Tibial nerve (tissue), 4 donors: ENCODE measurements around the gene SHISAL2A. TPM values are rescaled to one million over a fixed set of nuclear protein-coding genes. Genes with fewer than 3 reads are reported as not detected.

Experiments
- DNase-seq, 2 donors: peaks; one replicate each; pipeline ENCODE4 v3.0.0-alpha.2; 2019; ENCODE audit warnings: low spot score in 2 of 2
- H3K27ac ChIP-seq, 4 donors: fragments of 200-600 bp; sonication (generic) in 3 of 4; one replicate each; pipeline ENCODE4 v1.5.1; 2017 to 2019; ENCODE audit warnings: mild to moderate bottlenecking in 1 of 4
- H3K27me3 ChIP-seq, 2 donors: fragments of 200-600 bp; sonication (generic) in 1 of 2; one replicate each; pipeline versions ENCODE4 v1.5.1 to v1.6.0; 2017 to 2019
- H3K36me3 ChIP-seq, 3 donors: fragments of 200-600 bp; sonication (generic); one replicate each; pipeline ENCODE4 v1.5.1; 2018 to 2019
- H3K4me1 ChIP-seq, 4 donors: fragments of 200-600 bp; sonication (generic) in 3 of 4; one replicate each; pipeline ENCODE4 v1.5.1; 2017 to 2019
- H3K4me3 ChIP-seq, 4 donors: fragments of 200-600 bp; sonication (generic) in 3 of 4; one replicate each; pipeline ENCODE4 v1.5.1; 2017 to 2019; ENCODE audit warnings: mild to moderate bottlenecking in 1 of 4, moderate library complexity in 1 of 4
- H3K9me3 ChIP-seq, 4 donors: fragments of 200-600 bp; sonication (generic) in 3 of 4; one replicate each; pipeline ENCODE4 v1.5.1; 2017 to 2019
- CTCF ChIP-seq, 5 experiments: fragments of 200-600 bp in 3 of 5; fragments of 450-650 bp in 2 of 5; sonication (generic) in 3 of 5; IDR thresholded peaks; one replicate each; pipeline ENCODE4 v1.5.1; 2016 to 2019; ENCODE audit warnings: antibody characterized with exemption in 5 of 5, mild to moderate bottlenecking in 3 of 5, moderate library complexity in 2 of 5
- EP300 ChIP-seq, 2 donors: sonication (generic); formaldehyde crosslinking; IDR thresholded peaks; one replicate each; pipeline ENCODE4 v1.6.1; 2017; ENCODE audit warnings: antibody characterized with exemption in 2 of 2, mild to moderate bottlenecking in 1 of 2
- POLR2A ChIP-seq, 2 donors: fragments of 450-650 bp; IDR thresholded peaks; one replicate each; pipeline ENCODE4 v1.6.1; 2017; ENCODE audit warnings: antibody characterized with exemption in 2 of 2, mild to moderate bottlenecking in 2 of 2, moderate library complexity in 2 of 2
- WGBS, 2 donors: methylation state at CpG; one replicate each; pipeline ENCODE4 v1.1.5; 2018; 5-methylcytosine and 5-hydroxymethylcytosine counted together
- total RNA-seq, 4 donors: library from RNA; depleted of rRNA; stranded (reverse); fragments of >200 nt; gene quantifications; one replicate each; pipeline ENCODE4 v1.1.0, GENCODE V29; 2016

SHISAL2A gene
- total RNA-seq, 4 donors from 2014 or later, result 1.2 to 1.9 TPM; not detected in 2

DNA sequence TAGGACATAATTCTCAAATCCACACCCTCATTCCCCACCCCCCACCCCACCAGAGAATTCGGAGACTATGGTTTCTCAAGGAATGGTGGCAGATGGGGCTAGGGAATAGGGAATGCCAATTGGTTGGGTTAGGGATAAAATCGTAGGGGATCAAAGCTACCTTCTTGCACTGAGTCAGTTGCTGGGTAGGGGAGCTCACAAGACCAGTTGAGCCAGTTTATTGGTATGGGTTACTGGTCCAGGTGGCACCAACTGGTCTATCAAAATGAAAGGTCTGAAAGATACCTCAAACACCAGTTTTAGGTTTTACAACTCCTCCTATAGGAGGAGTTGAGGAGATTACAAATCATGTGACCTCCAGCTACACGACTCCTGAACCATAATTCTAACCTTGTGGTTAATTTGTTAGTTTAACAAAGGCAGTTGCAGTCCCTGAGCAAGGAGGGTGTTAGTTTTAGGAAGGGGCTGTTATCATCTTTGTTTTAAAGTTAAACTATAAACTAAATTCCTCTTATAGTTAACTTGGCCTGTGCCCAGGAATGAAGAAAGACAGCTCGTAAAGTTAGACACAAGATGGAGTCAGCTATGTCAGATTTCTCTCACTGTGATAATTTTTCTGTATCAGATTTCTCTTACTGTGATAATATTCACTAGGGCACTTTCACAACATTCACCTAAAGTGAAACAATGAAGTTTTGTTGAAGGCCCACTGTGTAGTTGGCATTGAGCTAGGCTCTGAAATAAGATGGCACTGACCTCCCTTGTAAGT, 2.5 kb downstream of the SHISAL2A start:
- Histone ChIP-seq H3K4me3 (no peak overlapping the region), H3K27me3 (peaks cover 0 to 46% of the 10 kb centered on the region in 2 donors), H3K27ac (peak overlapping the region in 1 of 4 donors; percentile 40), H3K4me1 (peaks cover 0 to 22% (median 11%) of the 10 kb centered on the region in 4 donors), H3K36me3 (no peaks in the 10 kb centered on the region), H3K9me3 (peaks cover 0 to 9% (median 0%) of the 10 kb centered on the region in 4 donors)
- TF ChIP-seq EP300 (IDR thresholded peaks at IDR 0.05) (no peak), CTCF (IDR thresholded peaks at IDR 0.05) (no peak), POLR2A (IDR thresholded peaks at IDR 0.05) (no peak)
- DNase-seq, result no peak
- 80% methylated on average over 4 of the region's 4 CpGs for WGBS, 2 donors

- no peak overlapping the region for H3K4me3 ChIP-seq
- H3K36me3 ChIP-seq, result no peaks in the 10 kb centered on the region
Observed at GRCh38 chr1:52636721-52637695, 4.0 kb downstream of the SHISAL2A start.

DNA sequence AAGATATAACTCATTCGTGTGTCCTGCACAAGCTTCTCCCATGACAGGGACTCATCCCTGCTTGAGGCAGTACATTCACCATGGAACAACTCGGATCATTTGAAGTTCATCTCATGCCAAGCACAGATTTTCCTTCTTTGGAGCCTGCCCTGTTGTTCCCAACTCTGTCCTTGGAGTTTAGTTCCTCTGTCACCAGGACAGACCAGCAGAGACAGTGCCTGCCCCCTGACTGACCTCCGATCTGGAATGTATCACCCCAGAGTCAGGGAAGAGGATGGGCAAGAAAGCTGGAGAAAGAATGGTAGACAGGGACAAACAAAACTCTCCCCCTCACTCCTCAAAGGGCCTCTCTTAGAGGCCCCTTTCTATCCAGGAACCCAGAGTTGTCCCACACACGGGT, 5.0 kb downstream of the SHISAL2A start:
- DNase-seq, result no peak
- no peak overlapping the region for H3K4me3 ChIP-seq
- peak overlapping the region in 1 of 4 donors; percentile 70 for H3K27ac ChIP-seq
- H3K4me1 ChIP-seq, result peaks cover 0 to 12% (median 3%) of the 10 kb centered on the region in 4 donors
- WGBS, 2 donors, result 59 to 60% methylated on average over 4 of the region's 4 CpGs
- peaks cover 0 to 9% (median 0%) of the 10 kb centered on the region in 4 donors for H3K9me3 ChIP-seq
- peaks cover 0 to 26% of the 10 kb centered on the region in 2 donors for H3K27me3 ChIP-seq
- TF ChIP-seq POLR2A (IDR thresholded peaks at IDR 0.05), result no peak
- TF ChIP-seq EP300 (IDR thresholded peaks at IDR 0.05), result no peak
- TF ChIP-seq CTCF (IDR thresholded peaks at IDR 0.05), result no peak
- H3K36me3 ChIP-seq, result no peaks in the 10 kb centered on the region

More at GRCh38 chr1:52636721-52637695, 4.0 kb downstream of the SHISAL2A start:
- DNase-seq, result no peak
- Histone ChIP-seq H3K27me3 (peaks cover 0 to 35% of the 10 kb centered on the region in 2 donors), H3K9me3 (peaks cover 0 to 9% (median 0%) of the 10 kb centered on the region in 4 donors), H3K27ac (peak overlapping the region in 1 of 4 donors; percentile 70), H3K4me1 (peaks cover 0 to 20% (median 7%) of the 10 kb centered on the region in 4 donors)
- TF ChIP-seq EP300 (IDR thresholded peaks at IDR 0.05) (no peak), POLR2A (IDR thresholded peaks at IDR 0.05) (no peak), CTCF (IDR thresholded peaks at IDR 0.05) (no peak)
- WGBS, 2 donors, result 60 to 68% methylated on average over 11 of the region's 11 CpGs

GRCh38 chr1:52640697-52641096, 7.7 kb downstream of the SHISAL2A start:
- H3K27ac ChIP-seq, result no peak overlapping the region
- 78 to 83% methylated on average over 6 of the region's 6 CpGs for WGBS, 2 donors
- TF ChIP-seq POLR2A (IDR thresholded peaks at IDR 0.05), result no peak
- no peak for TF ChIP-seq EP300 (IDR thresholded peaks at IDR 0.05)
- TF ChIP-seq CTCF (IDR thresholded peaks at IDR 0.05), result no peak
- peaks cover 0 to 11% (median 0%) of the 10 kb centered on the region in 4 donors for H3K4me1 ChIP-seq
- H3K36me3 ChIP-seq, result no peaks in the 10 kb centered on the region
- H3K4me3 ChIP-seq, result no peak overlapping the region
- H3K27me3 ChIP-seq, result peaks cover 0 to 10% of the 10 kb centered on the region in 2 donors
- no peaks in the 10 kb centered on the region for H3K9me3 ChIP-seq
- no peak for DNase-seq
